HL-60 (cell line): ENCODE data around the gene FGGY.

ENCODE experiments used
- CTCF ChIP-seq: IDR thresholded peaks from one replicate; pipeline ENCODE4 v1.5.1; 2011; ENCODE audit warnings: low read length, control low read depth, inconsistent platforms; ENCODE audit not compliant: insufficient read depth
- POLR2AphosphoS5 ChIP-seq: IDR thresholded peaks from 2 replicates; pipeline ENCODE4 v1.6.1; 2012; ENCODE audit warnings: low read depth

GRCh38 chr1:59706303-59706599 is 409.4 kb downstream of the FGGY start:
- no peak for TF ChIP-seq CTCF
- no peak for TF ChIP-seq POLR2AphosphoS5
